Adrenal gland (tissue), 5 donors: ENCODE data around the gene ZSCAN22.

ENCODE experiments used
- POLR2A ChIP-seq, 2 donors: fragments of 450-650 bp; IDR thresholded peaks; one replicate each; pipeline ENCODE4 v1.6.1; 2017; ENCODE audit warnings: antibody characterized with exemption in 2 of 2, mild to moderate bottlenecking in 2 of 2, moderate library complexity in 1 of 2
- TF ChIP-seq, protein P1 (sequence below), 6 experiments: fragments of 450-650 bp in 4 of 6; fragments of 200-600 bp in 2 of 6; sonication (generic) in 1 of 6; IDR thresholded peaks; 1 replicate in 5 of 6; 2 replicates in 1 of 6; pipeline versions ENCODE4 v1.5.1 to v1.8.0; 2016 to 2021; ENCODE audit warnings: antibody characterized with exemption in 6 of 6, mild to moderate bottlenecking in 2 of 6, moderate library complexity in 1 of 6
- donor health status: DM: no; HTN: no; CAD: no.

DNA sequence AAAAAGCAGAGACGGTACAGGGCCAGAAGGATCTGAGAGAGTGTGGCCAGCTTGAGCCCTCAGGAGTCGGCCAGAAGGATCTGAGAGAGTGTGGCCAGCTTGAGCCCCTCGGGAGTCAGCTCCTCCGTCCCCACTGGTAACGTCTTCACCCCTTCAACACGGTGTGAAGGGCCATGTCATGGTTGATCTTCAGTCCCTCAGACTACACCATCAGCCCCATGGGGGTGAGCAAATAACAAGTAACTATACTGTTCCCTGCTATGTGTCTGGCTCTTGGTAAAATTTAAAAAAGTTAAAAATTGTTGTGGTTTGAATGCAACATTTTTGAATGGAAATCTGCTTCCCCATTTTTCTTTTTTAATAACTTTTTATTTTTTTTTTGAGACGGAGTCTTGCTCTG is 49.6 kb upstream of the ZSCAN22 start:
- TF ChIP-seq, protein P1, sequence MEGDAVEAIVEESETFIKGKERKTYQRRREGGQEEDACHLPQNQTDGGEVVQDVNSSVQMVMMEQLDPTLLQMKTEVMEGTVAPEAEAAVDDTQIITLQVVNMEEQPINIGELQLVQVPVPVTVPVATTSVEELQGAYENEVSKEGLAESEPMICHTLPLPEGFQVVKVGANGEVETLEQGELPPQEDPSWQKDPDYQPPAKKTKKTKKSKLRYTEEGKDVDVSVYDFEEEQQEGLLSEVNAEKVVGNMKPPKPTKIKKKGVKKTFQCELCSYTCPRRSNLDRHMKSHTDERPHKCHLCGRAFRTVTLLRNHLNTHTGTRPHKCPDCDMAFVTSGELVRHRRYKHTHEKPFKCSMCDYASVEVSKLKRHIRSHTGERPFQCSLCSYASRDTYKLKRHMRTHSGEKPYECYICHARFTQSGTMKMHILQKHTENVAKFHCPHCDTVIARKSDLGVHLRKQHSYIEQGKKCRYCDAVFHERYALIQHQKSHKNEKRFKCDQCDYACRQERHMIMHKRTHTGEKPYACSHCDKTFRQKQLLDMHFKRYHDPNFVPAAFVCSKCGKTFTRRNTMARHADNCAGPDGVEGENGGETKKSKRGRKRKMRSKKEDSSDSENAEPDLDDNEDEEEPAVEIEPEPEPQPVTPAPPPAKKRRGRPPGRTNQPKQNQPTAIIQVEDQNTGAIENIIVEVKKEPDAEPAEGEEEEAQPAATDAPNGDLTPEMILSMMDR (IDR thresholded peaks at IDR 0.05): no peak
- TF ChIP-seq POLR2A (IDR thresholded peaks at IDR 0.05): no peak
